ENCODE measurements around the gene PLPP7. TPM values are rescaled to one million over a fixed set of nuclear protein-coding genes. Genes with fewer than 3 reads are reported as not detected.
A peak's percentile ranks its signal among the peaks of the same experiment; 100 is the strongest.

Gene PLPP7
- total RNA-seq, 1 donor from 2014 or later, result 127 TPM

GRCh38 chr9:131298816-131299215 is 9.3 kb downstream of the PLPP7 start:
- DNase-seq, result no peak
- ATAC-seq, result no peak
- intact Hi-C loops (cut with micrococcal nuclease), result no loop called here

- ATAC-seq (peak; percentile 63), DNase-seq (peak; percentile 75)
- intact Hi-C loops (cut with micrococcal nuclease), result no loop called here
Observed at GRCh38 chr9:131299346-131299960, 9.9 kb downstream of the PLPP7 start.

DNA sequence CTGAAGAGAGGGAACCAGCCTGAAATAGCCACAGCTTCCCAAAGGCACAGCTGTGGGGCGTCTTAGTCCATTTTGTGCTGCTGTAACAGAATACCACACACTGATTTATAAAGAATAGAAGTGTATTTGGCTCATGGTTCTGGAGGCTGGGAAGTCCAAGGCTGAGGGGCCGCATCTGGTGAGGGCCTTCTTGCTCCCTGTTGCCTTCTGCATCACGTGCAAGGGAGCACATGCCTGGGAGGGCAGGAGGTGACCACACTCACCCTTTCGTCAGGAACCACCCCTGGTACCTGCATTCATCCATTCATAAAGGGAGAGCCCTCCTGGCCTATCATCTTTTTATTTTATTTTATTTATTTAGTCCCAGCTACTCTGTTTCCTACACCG is 10.4 kb downstream of the PLPP7 start:
- ATAC-seq (no peak), DNase-seq (no peak)
- intact Hi-C loops (cut with micrococcal nuclease), result no loop called here

DNA sequence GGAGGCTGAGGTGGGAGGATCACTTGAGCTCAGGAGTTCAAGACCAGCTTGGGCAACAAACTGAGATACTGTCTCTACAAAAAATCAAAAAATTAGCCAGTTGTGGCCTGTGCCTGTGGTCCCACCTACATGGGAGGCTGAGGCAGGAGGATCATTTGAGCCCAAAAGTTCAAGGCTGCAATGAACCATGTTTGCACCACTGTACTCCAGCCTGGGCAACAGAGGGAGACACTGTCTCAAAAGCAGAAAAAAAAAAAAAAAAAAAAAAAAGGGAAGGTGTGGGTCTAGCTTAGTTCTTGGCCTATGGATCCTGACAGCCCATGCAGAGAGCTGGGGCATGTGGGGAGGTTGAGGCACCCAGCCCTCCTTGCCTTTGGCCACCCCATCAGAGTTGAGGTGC is 10.9 kb downstream of the PLPP7 start:
- no peak for ATAC-seq
- intact Hi-C loops (cut with micrococcal nuclease), result no loop called here
- no peak for DNase-seq

DNA sequence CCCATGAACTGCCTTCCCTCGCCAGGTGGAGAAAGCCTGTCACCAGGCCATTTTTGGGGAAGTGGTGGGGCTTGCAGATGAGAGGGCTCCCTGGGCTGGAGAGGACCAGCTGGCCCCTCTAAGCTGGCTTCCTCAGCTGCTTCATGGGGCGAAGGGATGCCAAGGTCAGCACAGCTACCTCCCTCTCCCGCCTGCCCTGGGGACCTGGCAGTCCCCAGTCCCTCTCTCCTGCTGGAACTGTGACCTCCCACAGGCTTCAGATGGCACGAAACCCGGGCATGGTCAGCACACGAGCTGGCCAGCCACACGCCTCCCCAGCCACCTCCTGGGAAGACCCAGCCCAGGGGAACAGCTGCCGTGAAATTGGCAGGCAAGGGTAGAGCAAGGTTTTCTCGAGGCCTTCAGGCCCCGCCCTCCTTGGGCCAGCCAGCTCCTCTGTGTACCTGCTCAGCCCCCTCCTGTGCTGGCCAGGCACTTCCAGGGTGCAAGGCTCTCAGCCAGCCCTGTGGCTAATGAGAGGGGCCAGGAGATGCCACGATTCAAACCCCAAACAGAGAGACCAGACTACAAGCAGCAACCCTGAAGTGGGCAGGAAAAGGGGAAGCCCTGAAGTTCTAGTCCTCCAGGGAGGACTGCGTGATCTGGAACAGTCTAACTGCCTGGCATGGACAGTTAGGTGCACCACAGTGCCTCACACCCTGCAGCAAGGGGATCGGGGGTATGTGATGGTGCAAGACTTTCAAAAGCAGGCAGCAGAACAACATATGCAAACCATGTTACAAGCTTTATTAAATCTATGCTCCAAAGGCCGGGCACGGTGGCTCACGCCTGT is 12.9 kb downstream of the PLPP7 start:
- DNase-seq (peak; percentile 79), ATAC-seq (peak; percentile 57)
- intact Hi-C loops (cut with micrococcal nuclease), result no loop called here

DNA sequence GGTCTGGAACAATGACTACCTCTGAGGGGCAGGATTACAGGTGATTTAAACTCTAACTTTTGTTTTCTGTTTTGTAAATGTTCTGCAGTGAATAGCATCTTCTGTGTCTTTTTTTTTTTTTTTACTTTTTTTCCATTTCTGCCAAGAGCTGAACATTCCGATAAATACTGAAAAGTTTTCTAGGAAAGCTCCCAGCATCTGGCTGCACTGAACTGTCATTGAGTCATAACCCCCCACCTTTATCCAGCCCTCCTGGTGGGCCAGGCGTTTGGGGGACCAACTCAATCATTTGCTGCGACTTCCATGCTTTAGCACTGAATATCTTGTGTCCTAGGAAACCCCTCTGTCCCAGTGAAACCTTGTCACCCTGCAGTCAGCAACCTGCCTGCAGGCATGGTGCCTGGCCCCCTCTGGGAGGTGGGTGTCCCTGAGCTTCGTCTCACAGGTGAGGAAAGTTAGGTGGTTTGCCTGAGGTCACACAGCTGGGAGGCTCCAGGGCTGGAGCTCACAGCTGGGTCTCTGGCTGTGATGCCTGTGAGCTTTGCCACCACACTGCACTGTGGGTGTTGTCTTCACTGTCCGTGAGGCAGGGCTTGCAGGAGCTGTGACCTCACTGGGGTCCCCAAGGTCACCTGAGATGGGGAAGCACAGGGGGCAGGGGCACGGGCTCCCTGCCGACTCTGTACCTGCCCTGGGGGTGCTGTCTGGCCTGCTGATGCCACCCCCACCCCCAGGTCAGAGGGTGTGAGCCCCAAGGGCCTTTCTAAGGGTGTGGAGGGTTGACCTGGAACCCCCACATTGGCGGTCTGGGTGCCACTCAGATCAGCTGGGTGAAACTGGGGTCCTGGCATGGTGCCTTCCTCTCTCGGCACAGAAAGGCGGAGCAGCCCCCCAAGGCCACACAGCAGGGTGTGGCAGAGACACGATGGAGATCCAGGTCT is 14.1 kb downstream of the PLPP7 start:
- no peak for ATAC-seq
- DNase-seq, result no peak
- intact Hi-C loops (cut with micrococcal nuclease), result no loop called here

DNA sequence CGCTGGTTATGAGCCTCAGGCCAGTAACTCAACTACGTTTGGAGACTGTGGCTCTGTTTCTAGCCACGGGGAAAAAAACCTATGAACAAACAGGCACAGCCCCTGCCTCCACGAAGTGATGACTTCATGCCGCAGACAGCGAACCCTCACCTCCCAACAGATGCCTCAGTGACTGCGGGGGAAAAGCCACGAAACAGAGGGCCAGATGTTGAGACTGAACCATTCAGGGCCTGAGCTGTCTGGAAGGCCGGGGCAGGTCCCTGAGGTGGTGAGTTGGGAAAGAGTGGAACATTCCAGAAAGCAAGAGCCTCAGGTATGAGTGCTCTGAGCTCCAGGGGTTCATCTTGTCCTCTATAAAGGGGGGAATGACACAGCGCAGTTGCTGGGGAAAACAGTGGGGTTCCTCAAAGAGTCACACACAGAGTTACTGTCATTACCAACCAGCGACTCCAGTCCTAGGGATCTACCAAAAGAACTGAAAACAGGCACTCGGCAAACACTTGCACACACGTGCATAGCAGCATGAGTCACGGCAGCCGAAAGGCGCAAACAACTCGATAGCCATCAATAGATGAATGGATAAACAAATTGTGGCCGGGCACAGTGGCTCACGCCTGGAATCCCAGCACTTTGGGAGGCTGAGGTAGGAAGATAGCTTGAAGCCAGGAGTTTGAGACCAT is 15.3 kb downstream of the PLPP7 start:
- intact Hi-C loops (cut with micrococcal nuclease), result no loop called here
- ATAC-seq, result no peak
- no peak for DNase-seq

GRCh38 chr9:131306397-131307004 is 17.0 kb downstream of the PLPP7 start:
- intact Hi-C loops (cut with micrococcal nuclease), result no loop called here
- ATAC-seq, result no peak
- DNase-seq, result no peak

DNA sequence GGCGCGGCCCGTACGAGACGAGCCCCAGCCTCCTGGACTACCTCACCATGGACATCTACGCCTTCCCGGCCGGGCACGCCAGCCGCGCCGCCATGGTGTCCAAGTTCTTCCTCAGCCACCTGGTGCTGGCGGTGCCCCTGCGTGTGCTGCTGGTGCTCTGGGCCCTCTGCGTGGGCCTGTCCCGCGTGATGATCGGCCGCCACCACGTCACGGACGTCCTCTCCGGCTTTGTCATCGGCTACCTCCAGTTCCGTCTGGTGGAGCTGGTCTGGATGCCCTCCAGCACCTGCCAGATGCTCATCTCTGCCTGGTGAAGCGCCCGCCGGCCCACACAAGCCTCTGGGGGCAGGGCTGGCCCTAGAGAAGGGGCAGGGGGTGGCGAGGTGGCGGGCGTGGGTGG is 18.5 kb downstream of the PLPP7 start:
- ATAC-seq (peak; percentile 2), DNase-seq (no peak)
- intact Hi-C loops (cut with micrococcal nuclease), result no loop called here

GRCh38 chr9:131308452-131308851 is 18.9 kb downstream of the PLPP7 start:
- DNase-seq (no peak), ATAC-seq (peak; percentile 2)
- intact Hi-C loops (cut with micrococcal nuclease), result no loop called here

DNA sequence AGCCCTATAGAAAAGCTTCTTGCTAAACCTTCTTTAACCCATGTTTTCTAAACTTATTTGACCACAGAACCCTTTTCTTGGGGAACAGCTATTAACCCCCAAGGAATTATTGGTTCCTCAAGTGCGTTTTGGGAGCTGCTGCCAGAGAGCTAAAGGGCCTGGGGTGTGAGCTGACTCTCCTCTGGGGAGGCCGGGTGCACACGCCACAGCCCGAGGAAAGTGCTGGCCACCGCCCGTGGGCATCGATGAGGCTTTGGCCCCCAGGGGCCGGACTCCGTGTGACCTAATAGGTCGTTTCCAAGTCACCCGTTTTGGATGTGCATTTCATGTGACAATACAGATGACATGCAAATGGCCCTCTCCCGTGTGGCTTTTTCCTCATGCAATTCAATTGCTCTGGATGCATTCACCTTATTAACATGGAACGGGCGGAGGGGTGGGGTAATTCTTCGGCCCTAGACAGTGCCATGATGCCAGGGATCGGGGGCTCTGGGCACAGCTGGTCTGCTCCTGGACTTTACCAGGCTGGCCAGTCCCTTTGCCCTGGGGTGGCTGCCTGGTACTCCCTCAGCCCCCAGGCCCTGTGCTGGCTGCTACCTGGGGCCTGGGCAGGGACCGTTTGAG is 19.5 kb downstream of the PLPP7 start:
- intact Hi-C loops (cut with micrococcal nuclease), result no loop called here
- ATAC-seq, result peak; percentile 2
- no peak for DNase-seq

DNA sequence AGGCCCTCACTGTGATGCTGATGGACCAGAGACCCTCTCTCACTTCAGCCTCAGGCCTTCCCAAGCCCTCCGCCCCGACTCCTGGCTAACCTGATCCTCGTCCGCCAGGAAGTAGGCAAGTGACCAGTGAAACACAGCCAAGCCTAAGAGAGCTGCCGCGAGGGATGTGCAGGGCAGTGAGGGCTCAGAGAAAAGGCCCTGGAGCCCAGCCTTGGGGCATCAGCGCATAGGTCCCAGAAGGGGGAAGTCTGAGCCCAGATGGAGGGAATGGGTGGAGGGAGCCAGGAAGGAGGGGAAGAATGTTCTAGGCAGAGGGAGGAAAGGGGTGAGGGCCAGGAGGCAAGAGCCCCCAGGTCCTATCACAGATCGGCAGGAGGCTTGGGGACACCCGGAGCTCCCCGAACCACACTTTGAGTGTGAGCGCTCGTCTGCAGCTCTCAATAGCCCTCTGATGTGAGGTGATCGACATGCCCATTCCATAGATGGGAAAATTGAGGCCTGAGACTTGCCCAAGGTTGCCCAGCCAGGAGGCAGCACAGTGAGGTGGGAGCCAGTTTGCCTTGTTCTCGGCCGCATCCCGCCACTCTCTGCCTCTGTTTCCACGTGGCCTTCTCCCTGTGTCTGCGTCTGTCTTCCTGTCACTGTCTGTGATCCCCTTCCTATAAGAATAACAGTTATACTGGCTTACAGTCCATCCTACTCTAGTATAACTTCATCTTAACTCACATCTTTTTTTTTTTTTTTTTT is 20.2 kb downstream of the PLPP7 start:
- no peak for ATAC-seq
- DNase-seq, result no peak
- intact Hi-C loops (cut with micrococcal nuclease), result no loop called here

- intact Hi-C loops (cut with micrococcal nuclease), result no loop called here
- peak; percentile 62 for DNase-seq
- ATAC-seq, result peak; percentile 55
Observed at GRCh38 chr9:131310833-131311554, 21.5 kb downstream of the PLPP7 start.

DNA sequence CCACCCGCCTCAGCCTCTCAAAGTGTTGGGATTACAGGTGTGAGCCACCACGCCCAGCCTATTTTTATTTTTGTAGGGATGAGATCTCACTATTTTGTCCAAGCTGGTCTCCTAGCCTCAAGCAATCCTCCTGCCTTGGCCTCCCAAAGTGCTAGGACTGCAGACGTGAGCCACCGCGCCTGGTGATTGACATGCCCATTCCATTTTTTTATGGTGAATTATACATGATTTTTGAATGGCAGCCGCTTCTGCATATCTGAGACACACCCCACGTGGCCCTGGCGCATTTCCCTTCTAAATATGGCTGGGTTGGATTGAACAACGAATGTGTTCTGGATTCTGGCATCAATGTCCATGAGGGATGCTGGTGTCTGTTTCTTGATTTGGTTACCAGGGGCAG is 22.7 kb downstream of the PLPP7 start:
- intact Hi-C loops (cut with micrococcal nuclease), result no loop called here
- DNase-seq, result no peak
- no peak for ATAC-seq

DNA sequence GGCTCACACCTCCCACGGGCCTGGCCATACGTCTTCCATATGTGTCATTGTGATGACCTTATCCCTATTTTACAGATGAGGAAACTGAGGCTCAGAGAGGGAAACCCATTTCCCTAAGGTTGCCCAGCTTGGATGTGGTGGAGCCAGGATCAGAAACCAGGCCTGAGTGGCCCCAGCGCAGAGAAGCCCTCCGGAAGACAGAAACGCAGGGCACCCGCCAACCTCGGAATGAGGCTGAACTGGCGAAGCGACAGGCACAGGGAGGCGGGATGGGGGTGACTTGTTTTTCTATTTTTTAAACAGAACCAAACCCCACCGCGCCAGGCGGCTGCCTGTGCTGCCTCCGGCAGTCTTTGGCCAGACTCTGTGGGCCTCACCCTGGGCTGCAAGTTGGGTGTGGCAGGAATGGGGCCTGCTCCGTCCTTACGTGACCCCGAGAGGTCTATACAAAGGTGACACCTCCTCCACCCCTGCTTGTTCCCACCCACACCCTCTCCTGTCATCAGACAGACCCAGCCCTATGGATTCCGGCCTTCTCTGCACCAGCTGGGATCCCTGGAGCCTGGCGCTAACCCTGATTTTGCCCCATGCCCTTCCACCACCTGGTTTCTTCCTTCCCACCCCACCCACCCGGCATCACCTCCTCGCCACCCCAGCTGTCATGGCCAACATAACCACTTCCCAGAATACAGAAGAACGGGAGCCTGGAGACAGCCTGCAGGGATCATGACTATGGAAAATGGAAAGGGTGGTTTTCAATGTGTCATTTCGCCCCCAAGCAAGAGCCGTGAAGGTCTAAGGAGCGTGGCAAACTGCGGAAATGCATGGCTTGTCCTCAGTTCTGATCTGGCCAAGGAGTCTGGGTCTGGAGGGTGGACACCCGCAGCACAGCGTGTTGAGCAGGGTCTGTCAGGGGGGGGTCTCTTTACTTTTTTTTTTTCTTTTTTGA is 23.6 kb downstream of the PLPP7 start:
- intact Hi-C loops (cut with micrococcal nuclease), result no loop called here
- ATAC-seq (peak; percentile 13), DNase-seq (no peak)
